HG02588 (cell line): Measurements from ENCODE around the gene ZHX3.

ENCODE experiments used
- ATAC-seq: cut with Tn5 transposase; IDR thresholded peaks from one replicate; pipeline ENCODE4 v1.9.1; 2021; ENCODE audit warnings: mild to moderate bottlenecking, moderate library complexity; ENCODE audit not compliant: unreplicated experiment

Gene ZHX3

DNA sequence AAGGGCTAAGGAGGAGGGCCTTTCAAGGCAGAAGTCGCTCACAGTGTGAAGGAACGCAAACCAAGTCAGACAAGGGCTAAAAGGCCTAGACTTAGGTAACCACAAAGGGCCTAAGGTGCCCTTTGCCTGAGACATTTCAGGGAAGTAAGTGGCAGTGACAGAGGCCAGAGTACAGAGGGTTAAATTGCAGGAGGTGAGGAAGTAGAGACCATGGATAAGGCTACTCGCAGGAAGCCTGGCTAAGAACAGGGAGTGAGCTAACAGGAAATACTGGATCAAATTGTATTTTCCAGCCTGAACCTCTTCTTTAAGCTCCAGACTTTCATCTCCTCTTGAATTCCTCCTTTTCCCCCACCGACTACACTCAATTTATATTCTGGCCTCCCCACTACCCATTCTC is 16.6 kb downstream of the ZHX3 start:
- ATAC-seq: no peak

DNA sequence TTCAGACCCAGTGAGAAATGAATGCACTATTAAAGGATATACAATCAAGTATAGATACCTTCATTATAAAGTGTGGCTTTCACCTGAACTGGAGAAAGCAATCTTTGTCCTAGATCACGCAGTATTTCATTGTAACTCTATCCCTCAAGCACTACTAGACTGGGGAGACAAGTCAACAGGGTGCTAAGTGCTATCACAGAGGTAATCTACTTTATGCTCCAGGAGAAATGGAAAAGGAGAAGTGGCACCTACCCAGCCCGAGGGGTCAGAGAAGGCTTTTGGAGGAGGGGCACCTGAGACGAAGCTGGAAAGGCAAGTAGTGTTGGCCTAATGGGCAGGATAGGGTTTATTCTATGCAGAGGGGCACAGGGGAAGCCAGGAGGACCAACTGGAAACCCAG is 17.1 kb downstream of the ZHX3 start:
- ATAC-seq: no peak

DNA sequence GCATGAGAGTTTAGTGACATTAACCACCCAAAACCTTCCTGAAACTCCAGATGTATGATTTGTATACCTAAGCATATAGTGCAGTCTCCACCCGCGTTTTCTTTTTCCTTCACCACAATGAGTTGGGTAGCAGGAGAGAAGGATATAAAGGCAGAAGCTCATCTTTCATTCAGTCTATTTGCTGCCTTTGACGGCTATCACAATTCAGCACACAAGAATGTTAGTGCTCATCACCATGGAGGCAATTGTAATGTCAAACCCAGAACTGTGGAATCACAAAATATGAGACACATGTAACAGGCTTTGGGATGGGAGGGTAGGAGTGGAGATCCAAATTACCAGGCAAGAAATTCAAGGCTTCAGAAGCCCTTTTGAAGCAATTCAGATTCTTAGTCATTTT is 17.6 kb downstream of the ZHX3 start:
- no peak for ATAC-seq

DNA sequence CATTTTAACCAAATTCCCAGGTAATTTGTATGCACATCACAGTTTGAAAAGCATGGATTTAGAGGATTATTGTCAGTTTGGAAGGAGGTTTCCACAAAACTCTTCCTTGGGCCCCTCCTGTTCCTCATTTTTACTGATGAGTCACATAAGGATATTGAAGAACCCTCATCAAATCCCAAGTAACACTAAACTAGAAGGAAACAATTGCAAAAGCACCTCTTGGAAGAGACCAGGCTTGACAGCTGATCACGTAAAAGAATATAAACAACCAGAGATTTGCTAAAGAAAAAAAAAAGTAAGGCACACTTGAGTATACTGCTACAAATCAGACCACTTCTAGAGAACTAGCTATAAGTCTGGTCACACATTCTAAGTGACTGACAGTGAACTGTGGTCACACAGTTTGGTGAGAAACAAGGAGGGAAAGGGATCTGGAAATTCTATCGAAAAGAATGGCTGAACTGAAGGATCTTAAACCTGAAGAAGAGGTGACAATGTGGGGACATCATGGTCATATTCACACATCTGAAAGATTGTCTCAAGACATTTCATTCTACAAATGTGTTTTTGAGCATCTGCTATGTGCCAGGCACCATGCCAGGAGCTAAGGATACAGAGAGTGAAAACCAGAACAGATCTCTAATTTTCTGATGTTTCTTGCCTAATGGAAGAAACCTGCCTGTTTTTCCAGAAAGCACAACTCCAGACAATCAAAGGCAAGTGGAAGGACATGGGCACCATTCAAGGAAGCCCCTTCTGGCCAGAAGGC is 24.1 kb downstream of the ZHX3 start:
- ATAC-seq: no peak

DNA sequence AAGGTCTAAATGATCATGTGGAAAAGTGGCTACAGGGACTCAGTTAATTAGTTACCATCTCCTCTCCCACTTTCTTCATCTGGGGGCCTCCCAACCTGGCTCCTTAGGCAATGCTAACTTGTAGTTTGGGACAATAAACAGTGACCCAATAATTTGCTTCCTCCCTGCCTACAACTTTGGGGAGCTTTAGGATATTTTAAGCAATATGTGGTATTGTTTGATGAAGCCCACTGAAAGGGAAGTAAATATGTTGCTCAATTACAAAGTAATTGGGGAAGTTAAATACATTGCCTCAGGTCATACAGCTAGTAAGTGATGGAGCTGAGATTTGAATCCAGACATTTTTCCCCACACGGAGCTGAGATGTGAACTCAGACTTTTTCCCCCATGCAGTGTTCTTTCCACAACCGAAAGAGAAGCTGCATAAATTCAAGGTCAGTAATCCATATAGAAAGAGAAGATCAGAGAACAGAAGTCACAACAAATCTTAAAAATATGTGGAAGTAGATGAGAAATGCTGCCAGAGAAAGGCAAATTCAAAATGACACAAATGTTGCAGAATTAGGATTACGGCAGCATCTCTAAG is 26.6 kb downstream of the ZHX3 start:
- no peak for ATAC-seq

DNA sequence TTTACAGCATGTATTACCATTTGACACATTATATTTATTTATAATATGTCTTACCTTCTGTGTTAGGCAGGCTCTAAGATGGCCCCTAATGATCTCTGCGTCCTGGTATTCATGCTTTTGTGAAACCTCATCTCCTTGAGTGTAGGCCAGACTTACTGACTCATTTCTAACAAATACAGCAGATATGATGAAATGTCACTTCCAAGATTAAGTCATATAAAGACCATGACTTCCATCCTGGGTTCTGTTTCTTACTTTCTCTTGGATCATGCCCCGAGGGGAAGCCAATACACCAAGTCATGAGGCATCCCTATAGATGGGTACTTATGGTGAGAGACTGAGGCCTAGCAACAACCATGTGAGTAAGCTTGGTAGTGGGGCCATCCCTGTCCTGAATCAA is 30.2 kb downstream of the ZHX3 start:
- no peak for ATAC-seq

DNA sequence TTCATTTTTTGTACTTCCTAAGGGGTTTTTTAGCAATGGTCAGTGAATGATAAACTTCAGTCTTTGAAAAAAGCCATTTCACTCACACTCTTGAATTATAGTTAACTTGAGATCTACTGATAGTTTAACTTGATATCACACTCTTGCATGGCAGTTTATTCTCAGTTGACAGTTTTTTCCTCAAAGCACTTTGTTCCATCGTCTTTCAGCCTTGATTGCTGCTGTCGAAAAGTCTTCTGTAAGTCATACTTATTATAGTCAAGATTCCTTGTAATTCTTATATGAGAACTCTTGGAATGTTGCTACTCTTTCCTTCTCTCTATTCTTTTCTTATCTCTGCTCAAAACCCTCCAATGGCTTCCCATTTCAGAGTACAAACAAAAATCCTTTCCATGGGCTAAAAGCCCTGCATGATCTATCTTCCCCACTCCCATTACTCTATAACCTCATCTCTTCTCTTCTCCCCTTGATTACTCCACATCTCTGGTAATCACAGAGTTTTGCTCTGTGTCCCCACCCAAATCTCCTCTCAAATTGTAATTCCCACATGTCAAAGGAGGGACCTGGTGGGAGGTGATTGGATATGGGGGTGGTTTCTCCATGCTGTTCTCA is 31.2 kb downstream of the ZHX3 start:
- no peak for ATAC-seq

DNA sequence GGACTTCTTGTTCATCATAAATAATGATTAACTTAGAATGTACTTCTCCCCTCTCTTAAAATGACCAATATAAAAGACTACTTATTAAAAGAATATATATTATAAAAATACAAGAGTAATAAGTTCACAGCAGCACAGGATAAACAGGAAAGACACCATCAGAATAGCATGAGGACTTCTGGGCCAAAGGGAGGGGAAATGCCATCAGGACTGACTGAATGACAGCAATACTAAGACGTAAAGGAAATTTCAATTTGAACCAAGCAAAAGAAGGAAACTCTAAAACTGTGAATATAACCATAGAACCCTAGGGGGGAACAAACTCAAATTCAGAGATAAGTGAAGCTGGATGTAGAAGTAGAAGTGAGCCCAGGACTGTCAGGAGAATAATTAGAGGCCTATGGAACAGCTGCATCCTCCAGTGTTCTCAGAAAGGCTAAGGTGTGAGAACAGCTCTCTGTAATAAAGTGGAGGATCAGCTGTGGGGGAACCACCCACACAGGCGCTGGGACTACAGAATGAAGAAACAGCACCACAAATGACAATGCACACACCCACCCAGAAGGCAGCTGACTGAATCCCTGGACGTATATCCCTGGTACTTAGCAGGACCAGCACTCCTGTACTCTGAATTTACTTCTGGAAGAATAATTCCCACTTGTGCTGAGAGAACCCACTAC is 37.8 kb downstream of the ZHX3 start:
- no peak for ATAC-seq

DNA sequence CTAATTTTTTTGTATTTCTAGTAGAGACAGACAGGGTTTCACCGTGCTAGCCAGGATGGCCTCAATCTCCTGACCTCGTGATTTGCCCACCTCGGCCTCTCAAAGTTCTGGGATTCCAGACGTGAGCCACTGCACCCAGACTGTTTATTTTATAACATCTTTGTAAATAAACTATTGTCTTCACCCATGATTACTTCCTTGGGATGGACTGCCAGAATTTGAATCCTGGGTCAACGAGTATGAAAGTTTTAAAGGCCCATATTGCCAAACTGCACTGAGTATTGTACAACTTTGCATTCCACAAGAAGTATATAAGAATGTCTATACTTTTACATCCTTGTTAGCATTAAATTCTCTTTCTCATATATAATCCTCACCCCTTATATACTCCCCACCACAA is 38.6 kb downstream of the ZHX3 start:
- no peak for ATAC-seq

DNA sequence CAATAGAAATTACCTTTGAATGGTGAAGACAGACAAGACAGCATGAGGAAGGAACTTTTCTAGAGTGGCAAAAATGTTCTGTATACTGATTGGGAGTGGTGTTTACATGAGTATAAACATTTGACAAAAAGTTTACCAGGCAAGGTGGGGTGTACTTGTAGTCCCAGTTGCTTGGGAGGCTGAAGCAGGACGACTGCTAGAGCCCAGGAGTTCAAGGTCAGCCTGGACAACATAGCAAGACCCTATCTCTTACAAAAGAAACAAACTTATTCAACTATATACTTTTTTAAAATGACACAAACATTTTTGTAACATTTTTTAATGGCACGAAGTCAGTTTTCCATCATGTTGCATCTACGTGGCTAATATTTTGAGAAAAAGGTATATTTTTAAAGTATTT is 40.5 kb downstream of the ZHX3 start:
- ATAC-seq: no peak

DNA sequence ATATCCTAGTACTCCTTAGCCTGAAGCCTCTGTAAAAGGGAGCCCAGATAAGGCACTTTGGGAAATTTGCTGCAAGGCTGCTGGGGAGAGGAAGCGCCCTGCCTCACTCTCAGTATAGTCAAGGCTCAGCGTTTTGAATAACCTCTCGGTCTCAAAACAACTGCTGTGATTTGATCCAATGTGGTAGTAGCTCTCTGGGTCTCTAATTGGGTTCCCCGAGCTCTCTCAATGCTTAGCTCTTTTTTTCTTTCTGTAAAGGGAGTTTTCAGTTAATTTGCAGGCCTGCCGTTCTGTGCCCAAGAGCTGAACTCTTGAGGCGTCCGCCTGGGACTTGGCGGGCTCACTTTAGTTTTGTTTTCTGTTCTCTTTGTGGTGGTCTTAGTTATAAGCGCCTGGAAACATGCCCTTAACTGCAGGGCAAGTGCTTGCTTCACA is 41.2 kb downstream of the ZHX3 start:
- ATAC-seq: no peak

DNA sequence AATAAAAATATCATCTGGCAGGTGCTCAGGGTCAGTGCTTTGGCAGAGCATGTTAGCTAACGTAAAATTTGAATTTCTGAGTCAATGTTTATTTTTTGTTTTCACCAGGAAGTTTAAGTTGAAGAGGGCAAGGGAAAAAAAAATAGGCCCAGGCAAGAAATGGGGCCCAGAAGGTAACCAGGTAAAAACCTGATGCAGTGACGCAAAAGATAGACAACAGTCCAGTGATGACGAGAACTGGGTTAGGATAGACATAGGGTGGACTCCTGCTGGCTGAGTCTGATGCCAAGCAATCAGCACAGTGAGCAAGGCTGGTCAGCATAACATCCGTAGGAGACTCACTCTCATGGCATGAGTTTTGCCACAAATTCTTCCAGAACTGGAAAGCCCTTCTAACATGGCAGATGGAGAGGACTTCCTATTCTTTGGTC is 42.2 kb downstream of the ZHX3 start:
- ATAC-seq: no peak

DNA sequence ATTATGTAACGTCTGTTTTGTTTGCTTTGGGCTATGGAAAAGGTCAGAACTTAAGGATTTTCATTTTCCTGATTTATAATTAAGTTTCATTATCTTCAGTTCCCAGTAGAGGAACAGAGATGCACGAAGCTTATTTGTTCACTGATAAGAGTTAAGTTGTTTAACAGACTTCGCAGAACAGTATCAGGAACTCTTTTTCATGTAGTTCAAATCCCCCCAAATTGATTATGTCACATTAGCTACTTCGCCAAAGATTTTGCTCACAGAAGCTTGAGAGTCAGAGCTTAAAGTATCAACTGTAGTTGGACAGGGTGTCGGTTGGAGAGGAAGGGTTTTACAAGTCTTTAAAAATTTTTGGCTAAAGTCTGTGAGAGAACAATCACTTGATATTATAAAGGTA is 43.4 kb downstream of the ZHX3 start:
- ATAC-seq: no peak

DNA sequence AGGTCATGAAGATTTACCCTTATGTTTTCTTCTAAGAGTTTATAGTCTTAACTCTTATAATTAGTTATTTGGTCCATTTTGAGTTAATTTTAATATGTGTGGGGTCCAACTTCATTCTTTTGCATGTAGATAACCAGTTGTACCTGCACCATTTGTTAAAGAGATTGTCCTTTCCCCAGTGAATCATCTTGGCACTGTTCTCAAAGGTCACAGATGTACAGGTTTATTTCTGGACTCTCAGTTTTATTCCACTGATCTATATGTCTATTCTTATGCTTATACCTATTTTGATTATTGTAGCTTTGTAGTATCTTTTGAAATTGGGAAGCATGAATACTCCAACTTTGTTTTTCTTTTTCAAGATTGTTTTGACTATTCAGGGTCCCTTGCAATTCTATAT is 44.1 kb downstream of the ZHX3 start:
- ATAC-seq: no peak

DNA sequence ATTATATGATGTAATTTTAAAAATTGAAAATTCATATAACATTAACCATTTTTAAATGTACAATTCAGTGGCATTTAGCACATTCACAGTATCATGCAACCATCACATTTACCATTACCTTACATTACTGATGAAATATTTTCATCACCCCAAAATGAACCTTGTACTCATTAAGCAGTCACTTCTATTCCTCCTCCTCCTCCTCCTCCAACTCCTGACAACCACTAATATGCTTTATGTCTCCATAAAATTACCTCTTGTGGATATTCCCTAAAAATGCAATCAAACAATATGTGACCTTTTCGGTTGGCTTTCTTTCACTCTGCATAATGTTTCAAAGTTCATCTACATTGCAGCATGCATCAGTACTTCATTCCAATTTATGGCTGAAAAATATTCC is 45.2 kb downstream of the ZHX3 start:
- no peak for ATAC-seq

DNA sequence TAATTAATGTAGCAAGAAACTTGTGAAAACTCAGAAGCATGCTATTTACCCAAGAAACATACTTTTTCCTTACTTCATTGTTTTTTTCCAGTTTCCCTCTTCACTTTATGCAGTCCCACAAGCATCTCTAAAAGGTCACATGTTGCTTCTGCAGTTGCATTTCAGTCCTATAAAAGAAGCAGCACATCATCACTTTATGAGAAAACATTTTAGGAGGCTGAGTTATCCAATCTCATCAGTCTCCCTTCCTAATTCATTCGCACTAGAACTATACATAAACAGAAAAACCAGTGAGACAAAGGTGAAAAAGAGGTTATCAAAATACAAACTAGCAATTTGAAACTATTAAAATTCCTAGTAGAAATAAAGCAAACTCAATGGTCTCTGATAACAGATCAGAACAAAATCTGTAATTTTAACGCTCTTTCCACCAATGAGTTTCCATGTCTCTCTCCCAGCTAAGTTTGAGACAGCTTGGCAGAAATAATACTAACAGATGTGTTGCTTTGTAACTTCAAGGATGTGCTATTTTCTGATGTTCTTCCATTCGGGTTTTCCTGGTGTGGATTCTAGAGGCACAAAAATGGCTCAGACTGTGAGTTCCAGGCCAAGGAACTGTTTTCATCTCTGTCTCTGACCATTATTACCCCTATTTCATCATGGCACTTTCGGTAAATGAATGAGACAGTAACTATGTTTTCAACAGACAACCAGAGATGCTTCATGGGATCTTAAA is 48.4 kb downstream of the ZHX3 start:
- no peak for ATAC-seq

DNA sequence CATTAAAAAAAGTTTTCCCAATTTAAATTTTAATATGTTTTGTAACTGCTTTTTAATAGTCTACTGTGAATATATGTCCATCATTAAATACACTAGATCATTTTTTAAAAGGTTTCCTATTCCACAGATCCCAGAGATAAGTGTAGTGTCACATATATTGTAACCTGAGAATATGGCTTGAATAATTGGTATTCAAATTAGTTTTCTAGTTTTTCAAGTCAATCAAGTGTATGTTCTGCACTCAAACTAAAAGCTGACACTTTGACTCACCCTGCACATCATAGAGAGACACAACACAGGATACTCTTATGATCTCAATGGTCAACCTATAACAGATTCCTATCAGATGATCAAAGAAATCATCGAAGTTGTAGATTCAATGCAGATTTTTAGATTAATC is 49.1 kb downstream of the ZHX3 start:
- no peak for ATAC-seq

DNA sequence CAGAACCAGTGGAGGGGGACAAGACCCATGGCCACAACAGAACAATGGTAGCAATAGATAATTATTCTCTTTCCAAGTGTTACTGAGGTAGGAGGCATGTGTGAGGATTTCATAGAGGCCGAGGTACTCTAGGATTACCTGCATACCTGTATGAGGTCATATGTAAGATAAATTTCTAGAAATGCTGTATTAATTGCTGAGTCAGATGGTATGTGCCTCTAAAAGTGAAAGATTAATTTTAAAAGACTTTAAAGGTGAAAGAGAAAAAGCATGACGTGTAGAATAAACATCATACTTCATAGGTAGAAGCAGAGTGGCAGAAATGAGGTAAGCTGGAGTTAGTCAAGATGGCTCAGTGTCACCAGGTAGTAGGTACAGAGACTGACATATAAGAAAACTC is 51.6 kb downstream of the ZHX3 start:
- no peak for ATAC-seq

DNA sequence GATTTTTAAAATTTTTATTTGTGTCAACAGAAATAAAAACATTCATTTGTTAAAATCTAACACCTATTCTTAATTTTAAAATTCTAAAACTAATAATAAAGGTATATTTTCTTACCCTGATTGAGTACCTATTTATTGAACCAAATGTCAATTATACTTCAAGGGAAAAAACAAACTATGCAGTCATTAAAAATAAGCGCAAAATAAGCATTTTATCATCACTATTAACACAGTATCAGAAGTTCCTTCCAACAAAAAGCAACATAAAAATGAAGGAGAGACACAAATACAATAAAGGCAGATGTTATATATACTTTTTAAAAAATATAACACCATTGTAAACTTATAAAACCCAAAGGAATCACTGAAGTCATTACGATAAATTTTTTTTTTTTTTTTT is 52.7 kb downstream of the ZHX3 start:
- no peak for ATAC-seq

DNA sequence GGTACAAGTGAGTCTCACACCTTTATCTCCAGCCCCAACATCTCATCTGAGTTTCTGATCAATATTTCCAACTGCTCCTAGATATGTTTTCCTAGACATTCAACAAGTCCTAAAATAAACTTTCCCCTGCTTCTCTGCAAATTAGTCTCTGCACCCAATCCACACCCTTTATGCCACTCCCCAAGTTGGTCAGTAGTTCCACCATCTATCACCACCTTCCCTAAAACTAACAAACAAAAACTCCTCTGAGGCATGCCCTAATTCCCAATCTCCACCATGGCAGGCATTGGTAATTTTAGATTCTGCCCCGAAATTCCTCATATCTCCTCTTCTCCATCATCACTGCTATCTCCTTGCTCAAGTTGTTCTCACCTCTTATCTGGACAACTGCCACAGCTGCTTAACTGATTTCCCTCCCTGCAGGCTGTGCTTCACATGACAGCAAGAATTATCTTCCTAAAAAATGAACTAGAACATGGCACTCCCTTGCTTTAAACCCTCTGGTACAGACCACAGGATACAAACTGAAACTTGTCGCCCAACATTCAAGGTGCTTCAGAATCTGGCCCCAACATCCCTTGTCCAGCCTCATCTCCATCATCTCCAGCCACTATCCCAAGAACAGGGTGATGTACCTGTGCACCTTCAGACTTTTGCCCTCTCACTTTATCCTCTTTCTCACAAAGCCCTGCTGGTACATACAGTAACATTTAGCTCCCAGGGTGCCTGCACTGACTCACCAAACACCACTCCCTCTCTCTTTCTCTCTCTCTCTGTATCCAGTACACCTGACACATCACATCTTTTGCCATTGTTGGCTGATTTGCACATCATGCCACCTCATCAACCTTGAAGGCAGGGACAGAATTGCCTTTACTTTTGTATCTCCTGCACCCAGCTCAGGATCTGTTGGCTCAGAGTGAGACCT is 55.5 kb downstream of the ZHX3 start:
- ATAC-seq: no peak
